ENCODE data around the gene MORN5. TPM values are rescaled to one million over a fixed set of nuclear protein-coding genes. Genes with fewer than 3 reads are reported as not detected.

The MORN5 gene
- total RNA-seq, 2 donors from 2014 or later: 0.81 TPM; not detected in 1

DNA sequence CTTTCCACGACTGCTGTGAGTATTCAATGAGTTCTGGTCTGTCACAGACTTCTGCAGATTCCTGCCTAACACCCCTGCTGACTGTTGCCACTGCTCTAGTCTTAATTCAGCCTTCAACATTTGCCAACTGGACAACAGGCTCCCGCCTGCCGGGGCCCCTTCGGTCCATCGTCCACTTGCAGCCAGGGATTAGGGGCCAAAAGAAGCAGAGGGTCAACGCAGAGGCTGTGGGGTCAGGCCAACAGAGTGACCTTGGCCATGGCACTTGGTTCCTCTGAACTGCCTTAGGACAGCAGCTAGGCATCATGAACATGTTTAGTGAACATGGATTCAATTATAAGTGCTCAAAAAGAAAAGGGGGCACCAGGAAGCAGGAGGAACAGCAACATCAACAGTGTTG lies 28.7 kb downstream of the MORN5 start:
- Mint-ChIP-seq H3K27me3 (ENCODE audit: insufficient read depth) (peaks cover 2% of the 10 kb centered on the region), H3K36me3 (ENCODE audit: low read depth) (no peaks in the 10 kb centered on the region), H3K9me3 (no peaks in the 10 kb centered on the region), H3K4me1 (no peaks in the 10 kb centered on the region), H3K27ac (no peak overlapping the region), H3K4me3 (no peak overlapping the region)
- no peaks in the 10 kb centered on the region for H3K4me1 ChIP-seq (ENCODE audit: control insufficient read depth, insufficient read depth, low read length)
- WGBS, 2 experiments (ENCODE audit: insufficient coverage in 1 of 2, insufficient read length in 1 of 2): 86 to 98% methylated on average over 6 of the region's 6 CpGs
- no peak overlapping the region for H3K27ac ChIP-seq (ENCODE audit: low read depth, low read length)
- DNase-seq: no peak
- TF ChIP-seq, protein P1, sequence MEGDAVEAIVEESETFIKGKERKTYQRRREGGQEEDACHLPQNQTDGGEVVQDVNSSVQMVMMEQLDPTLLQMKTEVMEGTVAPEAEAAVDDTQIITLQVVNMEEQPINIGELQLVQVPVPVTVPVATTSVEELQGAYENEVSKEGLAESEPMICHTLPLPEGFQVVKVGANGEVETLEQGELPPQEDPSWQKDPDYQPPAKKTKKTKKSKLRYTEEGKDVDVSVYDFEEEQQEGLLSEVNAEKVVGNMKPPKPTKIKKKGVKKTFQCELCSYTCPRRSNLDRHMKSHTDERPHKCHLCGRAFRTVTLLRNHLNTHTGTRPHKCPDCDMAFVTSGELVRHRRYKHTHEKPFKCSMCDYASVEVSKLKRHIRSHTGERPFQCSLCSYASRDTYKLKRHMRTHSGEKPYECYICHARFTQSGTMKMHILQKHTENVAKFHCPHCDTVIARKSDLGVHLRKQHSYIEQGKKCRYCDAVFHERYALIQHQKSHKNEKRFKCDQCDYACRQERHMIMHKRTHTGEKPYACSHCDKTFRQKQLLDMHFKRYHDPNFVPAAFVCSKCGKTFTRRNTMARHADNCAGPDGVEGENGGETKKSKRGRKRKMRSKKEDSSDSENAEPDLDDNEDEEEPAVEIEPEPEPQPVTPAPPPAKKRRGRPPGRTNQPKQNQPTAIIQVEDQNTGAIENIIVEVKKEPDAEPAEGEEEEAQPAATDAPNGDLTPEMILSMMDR (conservative IDR thresholded peaks at IDR 0.05): no peak
- H3K9ac ChIP-seq (ENCODE audit: extremely low read depth, low read length, poor library complexity, severe bottlenecking): no peak overlapping the region
- H3K27me3 ChIP-seq (ENCODE audit: control insufficient read depth, insufficient read depth, low read length, poor library complexity, severe bottlenecking): peaks cover 4% of the 10 kb centered on the region
- no peaks in the 10 kb centered on the region for H3K36me3 ChIP-seq (ENCODE audit: control insufficient read depth, insufficient read depth, low read length)
- H3K4me3 ChIP-seq (ENCODE audit: low read length): no peak overlapping the region
- H3K9me3 ChIP-seq (ENCODE audit: control insufficient read depth, low read length): no peaks in the 10 kb centered on the region

DNA sequence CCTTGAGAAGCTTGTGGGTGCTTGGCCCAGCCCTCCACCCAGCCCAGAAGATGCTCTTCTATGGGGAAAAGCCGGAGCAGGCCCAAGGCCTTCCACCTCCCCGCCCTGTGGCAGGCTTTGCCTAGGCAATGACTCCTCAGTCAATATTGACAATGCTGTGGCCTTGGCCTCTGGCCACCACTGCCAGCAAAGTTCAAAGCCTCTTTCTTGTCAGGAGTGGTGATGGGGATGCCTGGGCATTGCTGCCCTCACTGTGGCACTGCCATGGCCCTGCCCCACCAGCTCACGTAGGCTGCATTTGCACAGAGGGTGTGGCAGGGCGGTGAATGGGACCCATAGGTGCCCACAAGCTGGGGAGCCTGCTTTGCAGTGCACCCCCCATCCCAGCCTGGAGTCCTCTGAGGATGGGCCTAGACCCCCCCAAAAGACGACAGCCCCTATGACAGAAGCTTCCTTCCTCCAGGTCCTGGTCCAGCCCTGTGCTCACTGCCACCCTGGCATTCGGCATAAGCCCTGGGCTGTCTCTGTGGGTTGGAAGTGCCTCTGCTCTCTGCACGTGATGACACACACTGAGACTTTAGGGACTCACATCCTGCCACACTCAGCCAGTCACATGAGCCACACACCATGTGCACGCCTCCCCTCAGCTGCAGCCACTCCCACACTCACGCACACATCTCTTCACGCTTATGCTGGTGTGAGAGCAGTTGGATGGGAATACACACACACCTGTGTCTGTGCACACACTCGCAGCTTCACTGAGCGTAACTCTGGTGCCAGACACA lies 31.1 kb downstream of the MORN5 start:
- no peak for DNase-seq
- WGBS, 2 experiments (ENCODE audit: insufficient coverage in 1 of 2, insufficient read length in 1 of 2): 93% methylated on average over 7 to 12 of the region's 12 CpGs
- Histone ChIP-seq H3K4me1 (ENCODE audit: control insufficient read depth, insufficient read depth, low read length) (no peaks in the 10 kb centered on the region), H3K4me3 (ENCODE audit: low read length) (no peak overlapping the region), H3K9ac (ENCODE audit: extremely low read depth, low read length, poor library complexity, severe bottlenecking) (no peak overlapping the region), H3K36me3 (ENCODE audit: control insufficient read depth, insufficient read depth, low read length) (no peaks in the 10 kb centered on the region), H3K27me3 (ENCODE audit: control insufficient read depth, insufficient read depth, low read length, poor library complexity, severe bottlenecking) (no peaks in the 10 kb centered on the region), H3K27ac (ENCODE audit: low read depth, low read length) (no peak overlapping the region), H3K9me3 (ENCODE audit: control insufficient read depth, low read length) (no peaks in the 10 kb centered on the region)
- no peaks in the 10 kb centered on the region for H3K4me1 Mint-ChIP-seq
- no peaks in the 10 kb centered on the region for H3K36me3 Mint-ChIP-seq (ENCODE audit: low read depth)
- H3K27ac Mint-ChIP-seq: no peak overlapping the region
- H3K9me3 Mint-ChIP-seq: no peaks in the 10 kb centered on the region
- peaks cover 2% of the 10 kb centered on the region for H3K27me3 Mint-ChIP-seq (ENCODE audit: insufficient read depth)
- H3K4me3 Mint-ChIP-seq: no peak overlapping the region
- TF ChIP-seq, protein P1 (conservative IDR thresholded peaks at IDR 0.05): no peak

DNA sequence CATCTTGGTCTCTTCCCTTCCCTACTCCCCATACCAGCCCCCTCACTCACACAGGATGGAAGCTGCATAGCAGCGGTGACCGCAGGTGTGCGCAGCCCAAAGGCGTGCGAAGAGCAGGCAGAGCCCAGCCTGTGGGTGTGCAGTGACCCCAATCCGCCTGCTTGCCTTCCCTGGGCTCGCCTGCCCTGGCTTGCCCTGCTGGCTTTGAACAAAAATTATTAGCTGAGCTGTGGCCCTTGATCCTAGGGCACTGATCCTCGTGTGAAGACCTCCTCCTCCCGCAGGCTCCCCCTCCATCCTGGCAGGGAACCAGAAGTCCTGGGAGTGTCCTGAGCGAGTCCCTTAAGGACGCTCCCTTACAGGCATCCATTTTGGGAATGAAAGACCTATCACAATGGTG lies 31.9 kb downstream of the MORN5 start:
- WGBS, 2 experiments (ENCODE audit: insufficient coverage in 1 of 2, insufficient read length in 1 of 2): 86 to 87% methylated on average over 6 to 11 of the region's 11 CpGs
- Mint-ChIP-seq H3K36me3 (ENCODE audit: low read depth) (no peaks in the 10 kb centered on the region), H3K27me3 (ENCODE audit: insufficient read depth) (peaks cover 2% of the 10 kb centered on the region), H3K9me3 (no peaks in the 10 kb centered on the region), H3K27ac (no peak overlapping the region), H3K4me1 (no peaks in the 10 kb centered on the region), H3K4me3 (no peak overlapping the region)
- Histone ChIP-seq H3K9ac (ENCODE audit: extremely low read depth, low read length, poor library complexity, severe bottlenecking) (no peak overlapping the region), H3K27ac (ENCODE audit: low read depth, low read length) (no peak overlapping the region), H3K27me3 (ENCODE audit: control insufficient read depth, insufficient read depth, low read length, poor library complexity, severe bottlenecking) (no peaks in the 10 kb centered on the region), H3K4me3 (ENCODE audit: low read length) (no peak overlapping the region), H3K9me3 (ENCODE audit: control insufficient read depth, low read length) (no peaks in the 10 kb centered on the region), H3K4me1 (ENCODE audit: control insufficient read depth, insufficient read depth, low read length) (no peaks in the 10 kb centered on the region), H3K36me3 (ENCODE audit: control insufficient read depth, insufficient read depth, low read length) (no peaks in the 10 kb centered on the region)
- TF ChIP-seq, protein P1 (conservative IDR thresholded peaks at IDR 0.05): no peak
- DNase-seq: no peak

Data from endodermal cell (in vitro differentiated cells).